B cell (primary cell): Measurements from ENCODE around the gene ATF6B. TPM values are rescaled to one million over a fixed set of nuclear protein-coding genes. Genes with fewer than 3 reads are reported as not detected.

ENCODE experiments used
- ATAC-seq: fragments of 200-7000 bp; cut with Tn5 transposase; one replicate; pipeline ENCODE4 v1.10.0; 2021; ENCODE audit warnings: low read depth, mild to moderate bottlenecking, moderate number of reproducible peaks, moderate library complexity
- CTCF ChIA-PET: fragments of 350-600 bp; sonication (Branson Sonifier 250); formaldehyde crosslinking; loops from one replicate; lab custom pipeline; 2021; ENCODE audit warnings: antibody characterized with exemption, inconsistent platforms; lab: Charles Lee
- POLR2A ChIA-PET: fragments of 350-600 bp; sonication (Branson Sonifier 250); formaldehyde crosslinking; loops from one replicate; lab custom pipeline; 2021; ENCODE audit warnings: antibody characterized with exemption; lab: Charles Lee
- DNase-seq: peaks from one replicate; pipeline ENCODE4 v3.0.0; 2013
- H2AFZ ChIP-seq: 2 replicates; pipeline ENCODE4 v1.6.1; 2012; ENCODE audit warnings: mild to moderate bottlenecking, low read depth, low read length; ENCODE audit not compliant: insufficient read depth, poor library complexity, severe bottlenecking
- H3K27ac ChIP-seq, 2 donors: 1 replicate in 1 of 2; 2 replicates in 1 of 2; pipeline ENCODE4 v1.5.1; 2012 to 2013; ENCODE audit warnings: low read length in 2 of 2, mild to moderate bottlenecking in 2 of 2, moderate library complexity in 1 of 2
- H3K27me3 ChIP-seq, 4 experiments: fragments of 200-600 bp in 1 of 4; sonication (generic) in 1 of 4; replicated peaks in 1 of 4; 1 replicate in 2 of 4; 2 replicates in 2 of 4; pipeline versions ENCODE4 v1.6.1 to v1.7.0; 2013 to 2016; ENCODE audit warnings: low read length in 3 of 4, mild to moderate bottlenecking in 2 of 4, mixed read lengths in 1 of 4, moderate library complexity in 1 of 4; ENCODE audit not compliant: insufficient read depth in 4 of 4, control insufficient read depth in 3 of 4; ENCODE audit errors: control extremely low read depth in 1 of 4
- H3K36me3 ChIP-seq, 2 experiments: replicated peaks in 1 of 2; 1 replicate in 1 of 2; 2 replicates in 1 of 2; pipeline versions ENCODE4 v1.6.1 to v1.7.1; 2013; ENCODE audit warnings: low read length in 1 of 2; ENCODE audit not compliant: insufficient read depth in 2 of 2, control insufficient read depth in 1 of 2; ENCODE audit errors: control extremely low read depth in 1 of 2, extremely low read depth in 1 of 2
- H3K4me1 ChIP-seq, 2 donors: fragments of 200-600 bp in 1 of 2; sonication (generic) in 1 of 2; 1 replicate in 1 of 2; 2 replicates in 1 of 2; pipeline versions ENCODE4 v1.5.1 to v1.6.1; 2013 to 2017; ENCODE audit warnings: low read length in 2 of 2; ENCODE audit not compliant: control insufficient read depth in 2 of 2, insufficient read depth in 2 of 2
- H3K4me2 ChIP-seq: replicated peaks from 2 replicates; pipeline ENCODE3; 2012; ENCODE audit warnings: mild to moderate bottlenecking, low read depth, low read length; ENCODE audit not compliant: poor library complexity, severe bottlenecking
- H3K4me3 ChIP-seq, 5 experiments: fragments of 200-600 bp in 1 of 5; sonication (generic) in 1 of 5; 1 replicate in 3 of 5; 2 replicates in 2 of 5; pipeline versions ENCODE4 v1.5.1 to v1.7.0; 2011 to 2016; ENCODE audit warnings: low read length in 4 of 5, mild to moderate bottlenecking in 4 of 5, low read depth in 2 of 5, control low read depth in 1 of 5, moderate library complexity in 1 of 5; ENCODE audit not compliant: insufficient read depth in 1 of 5; ENCODE audit errors: control extremely low read depth in 1 of 5, extremely low read depth in 1 of 5
- H3K79me2 ChIP-seq: fragments of 200-600 bp; sonication (generic); one replicate; pipeline ENCODE4 v1.6.0; 2016; ENCODE audit warnings: low read length; ENCODE audit not compliant: control insufficient read depth, insufficient read depth
- H3K9ac ChIP-seq: fragments of 200-600 bp; sonication (generic); 2 replicates; pipeline ENCODE4 v1.6.1; 2017; ENCODE audit warnings: mild to moderate bottlenecking, low read length, moderate library complexity
- H3K9me3 ChIP-seq, 3 donors: one replicate each; pipeline versions ENCODE4 v1.6.1 to v1.7.1; 2013; ENCODE audit warnings: low read length in 2 of 3; ENCODE audit not compliant: control insufficient read depth in 2 of 3, insufficient read depth in 1 of 3; ENCODE audit errors: control extremely low read depth in 1 of 3
- H4K20me1 ChIP-seq: 2 replicates; pipeline ENCODE4 v1.6.0; 2012; ENCODE audit warnings: mild to moderate bottlenecking, low read length; ENCODE audit not compliant: insufficient read depth, control insufficient read depth, poor library complexity, severe bottlenecking
- H3K27ac Mint-ChIP-seq: one replicate; pipeline ENCODE4 v1.8.0; 2021; ENCODE audit warnings: mixed read lengths
- H3K27me3 Mint-ChIP-seq: one replicate; pipeline ENCODE4 v1.8.0; 2021; ENCODE audit warnings: mixed read lengths
- H3K4me1 Mint-ChIP-seq: one replicate; pipeline ENCODE4 v1.8.0; 2021; ENCODE audit warnings: mixed read lengths
- H3K4me3 Mint-ChIP-seq: one replicate; pipeline ENCODE4 v1.8.0; 2021; ENCODE audit warnings: mixed read lengths
- H3K9me3 Mint-ChIP-seq: one replicate; pipeline ENCODE4 v1.8.0; 2022; ENCODE audit warnings: mixed read lengths; ENCODE audit not compliant: insufficient read depth
- CTCF ChIP-seq: fragments of 200-600 bp; IDR thresholded peaks from one replicate; pipeline ENCODE4 v1.8.0; 2022; ENCODE audit warnings: antibody characterized with exemption, mild to moderate bottlenecking
- EZH2 ChIP-seq: IDR thresholded peaks from 2 replicates; pipeline ENCODE4 v1.6.1; 2012; ENCODE audit warnings: borderline replicate concordance, low read depth, mild to moderate bottlenecking, moderate library complexity, low read length; ENCODE audit not compliant: insufficient read depth, poor library complexity, severe bottlenecking
- WGBS: methylation state at CpG from one replicate; pipeline ENCODE4 v1.1.5; 2013; ENCODE audit warnings: missing lambda C conversion rate; ENCODE audit not compliant: insufficient coverage; 5-methylcytosine and 5-hydroxymethylcytosine counted together
- intact Hi-C: fragments of 100-400 bp; cut with micrococcal nuclease; formaldehyde crosslinking; loops from one replicate; pipeline ENCODE4 v1.10.0; 2022
- polyA plus RNA-seq: library from polyadenylated mRNA; depleted of rRNA; stranded (reverse); fragments of >200 nt; gene quantifications from 2 replicates; pipeline ENCODE4 v1.2.3, GENCODE V29; 2012
- total RNA-seq, 2 donors: library from RNA; stranded (reverse); fragments of 120-200 nt in 1 of 2; gene quantifications; 1 replicate in 1 of 2; 2 replicates in 1 of 2; pipeline versions ENCODE4 v1.2.3 to v1.2.4, GENCODE V29; 2013 to 2022

The ATF6B gene
- total and polyA plus RNA-seq, 2 donors (not counting 1 experiment from before 2014, with no cell fraction given), result 180 to 201 TPM

DNA sequence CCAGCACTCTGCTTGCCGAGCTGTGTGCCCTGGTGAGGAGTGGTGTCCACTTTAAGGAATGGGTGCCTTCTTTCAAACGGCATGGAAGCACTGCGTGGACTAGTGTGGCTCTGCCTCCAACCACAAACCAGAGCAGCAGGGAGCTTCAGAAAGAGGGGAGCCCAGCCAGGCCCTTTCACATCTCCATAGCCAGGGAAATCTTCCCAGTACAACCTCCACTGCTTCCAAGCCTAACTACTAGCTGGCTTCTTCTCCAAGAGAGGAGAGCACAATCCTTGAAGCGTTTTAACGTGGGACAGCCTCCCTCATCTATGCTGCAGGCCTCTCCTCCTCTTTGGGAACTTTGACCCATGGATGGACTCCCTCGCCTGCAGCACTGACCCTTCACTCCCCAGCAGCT, 45.6 kb downstream of the ATF6B start:
- Histone ChIP-seq H4K20me1 (no peaks in the 10 kb centered on the region), H3K4me1 (peaks cover 8% of the 10 kb centered on the region in 2 donors), H3K36me3 (no peaks in the 10 kb centered on the region), H3K4me2 (no peak overlapping the region), H3K79me2 (no peaks in the 10 kb centered on the region), H3K9me3 (peaks cover 0 to 7% (median 0%) of the 10 kb centered on the region in 3 donors), H3K4me3 (no peak overlapping the region), H2AFZ (no peak overlapping the region), H3K9ac (no peak overlapping the region), H3K27me3 (peaks cover 0 to 43% (median 16%) of the 10 kb centered on the region in 4 experiments), H3K27ac (no peak overlapping the region)
- H3K4me1 Mint-ChIP-seq, result peaks cover 8% of the 10 kb centered on the region
- TF ChIP-seq CTCF, result no peak
- no peak for TF ChIP-seq EZH2
- 65% methylated on average over 5 of the region's 6 CpGs for WGBS
- peaks cover 56% of the 10 kb centered on the region for H3K27me3 Mint-ChIP-seq
- ChIA-PET POLR2A (no interaction called here), CTCF (no interaction called here)
- H3K4me3 Mint-ChIP-seq, result no peak overlapping the region
- H3K9me3 Mint-ChIP-seq, result no peaks in the 10 kb centered on the region
- DNase-seq, result no peak
- no peak overlapping the region for H3K27ac Mint-ChIP-seq
- intact Hi-C loops, result no loop called here
- ATAC-seq, result no peak

DNA sequence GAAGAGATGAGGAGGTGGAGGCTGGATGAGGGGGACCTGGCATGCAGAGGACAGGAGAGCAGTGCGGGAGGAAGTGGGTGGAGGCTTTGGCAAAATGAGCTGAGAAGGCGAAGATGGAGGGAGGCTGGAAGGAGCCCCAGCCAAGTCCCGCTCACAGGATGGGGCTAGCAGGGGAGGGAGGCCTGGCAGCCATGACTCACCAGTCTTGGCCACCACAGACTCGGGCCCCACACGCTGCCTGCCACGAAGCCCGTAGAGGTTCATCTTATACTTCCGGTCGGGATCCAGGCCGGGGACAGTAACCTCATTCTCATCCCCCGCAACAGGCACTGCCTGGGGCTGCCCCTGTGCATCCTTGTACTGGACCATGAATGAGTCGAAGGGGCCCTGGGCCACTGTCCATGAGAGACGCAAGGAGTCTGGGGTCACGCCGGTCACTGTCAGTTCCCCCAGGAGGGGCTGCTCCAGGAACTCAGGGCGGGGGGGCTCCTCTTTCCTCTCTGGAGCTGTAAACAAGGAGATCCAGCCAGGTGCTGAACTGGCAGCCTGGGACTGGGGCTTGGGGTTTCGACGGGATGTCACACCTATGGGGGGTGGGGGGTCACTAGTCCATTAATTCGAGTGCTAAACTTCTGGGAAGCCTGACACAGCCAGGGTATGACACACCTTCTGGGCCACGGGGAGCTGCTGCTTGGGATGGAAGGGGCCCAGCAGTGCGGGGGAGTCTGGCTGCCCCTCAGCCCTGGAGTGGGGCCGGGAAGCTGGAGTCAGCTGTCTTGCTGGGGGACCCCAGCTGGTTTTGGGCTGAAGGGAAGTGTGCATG, 46.7 kb downstream of the ATF6B start:
- no peak overlapping the region for H3K27ac Mint-ChIP-seq

More for the DNA sequence above, 46.7 kb downstream of the ATF6B start:
- Mint-ChIP-seq H3K27me3 (peaks cover 49% of the 10 kb centered on the region), H3K9me3 (no peaks in the 10 kb centered on the region), H3K4me3 (no peak overlapping the region), H3K4me1 (peaks cover 3% of the 10 kb centered on the region)
- Histone ChIP-seq H3K36me3 (no peaks in the 10 kb centered on the region), H3K4me1 (no peaks in the 10 kb centered on the region), H3K9me3 (peaks cover 0 to 1% (median 0%) of the 10 kb centered on the region in 3 donors), H4K20me1 (no peaks in the 10 kb centered on the region), H3K4me2 (no peak overlapping the region), H3K4me3 (no peak overlapping the region), H3K27me3 (peaks cover 0 to 33% (median 9%) of the 10 kb centered on the region in 4 experiments), H3K9ac (no peak overlapping the region), H3K27ac (no peak overlapping the region), H2AFZ (no peak overlapping the region), H3K79me2 (no peaks in the 10 kb centered on the region)
- POLR2A ChIA-PET, result no interaction called here
- TF ChIP-seq EZH2 (no peak), CTCF (no peak)
- WGBS, result 86% methylated on average over 22 of the region's 22 CpGs
- DNase-seq, result no peak
- CTCF ChIA-PET, result interaction anchor here (0.5 kb wide), 1 partner anchor 865 kb away, joined by 3 read pairs; no protein-coding TSS in a partner anchor
- no peak for ATAC-seq
- intact Hi-C loops, result no loop called here
